ENCODE results near the gene SCRT2.

DNA sequence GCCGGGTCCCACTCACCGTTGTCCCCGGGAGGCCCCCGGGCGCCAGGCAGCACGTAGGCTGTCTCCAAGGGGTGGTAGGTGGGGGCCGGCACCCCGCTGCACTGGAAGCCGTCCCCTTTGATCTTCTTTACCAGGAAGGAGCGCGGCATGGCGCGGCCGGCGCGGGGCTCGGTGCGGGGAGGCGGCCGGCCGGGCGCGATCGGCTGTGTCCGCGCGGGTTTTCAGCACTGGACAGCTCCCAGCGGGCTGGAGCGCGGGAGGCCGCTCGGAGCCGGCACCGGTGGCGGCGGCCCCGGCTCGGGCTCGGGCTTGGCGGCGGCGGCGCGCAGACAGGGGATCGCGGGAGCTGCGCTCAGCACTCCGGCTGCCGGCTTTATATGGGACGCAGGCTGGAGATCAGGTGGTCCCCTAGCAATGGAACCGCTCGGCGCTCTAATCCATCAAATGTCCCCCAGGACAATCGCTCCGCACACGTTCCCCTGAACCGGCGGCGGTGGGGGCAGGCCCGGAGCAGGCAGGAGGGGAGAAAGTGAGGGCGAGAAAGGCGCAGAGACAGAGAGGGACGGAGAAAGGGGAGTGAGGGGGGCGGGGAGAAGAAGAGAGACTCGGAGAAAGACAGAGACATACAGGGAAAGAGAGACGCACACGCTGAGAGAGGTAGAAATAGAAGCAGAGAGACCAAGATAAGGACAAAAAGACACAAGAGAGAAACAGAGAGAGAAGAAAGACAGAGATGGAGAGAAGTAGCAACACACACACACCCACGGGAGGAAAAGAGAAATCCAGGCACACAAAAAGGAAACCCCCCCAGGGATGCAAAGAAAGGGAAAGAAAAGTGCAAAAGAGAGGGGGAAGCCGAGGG, at the start of gene SCRT2:
- TF ChIP-seq CTCF (IDR thresholded peaks at IDR 0.05) (no peak), POLR2A (IDR thresholded peaks at IDR 0.05) (no peak)

All from ovary (tissue), 3 donors.